NCI-H2107 (cell line): ENCODE measurements around the gene HSBP1.

ENCODE experiments used
- DNase-seq: peaks from one replicate; lab custom pipeline; 2025; lab: John Stamatoyannopoulos, UW

The HSBP1 gene

DNA sequence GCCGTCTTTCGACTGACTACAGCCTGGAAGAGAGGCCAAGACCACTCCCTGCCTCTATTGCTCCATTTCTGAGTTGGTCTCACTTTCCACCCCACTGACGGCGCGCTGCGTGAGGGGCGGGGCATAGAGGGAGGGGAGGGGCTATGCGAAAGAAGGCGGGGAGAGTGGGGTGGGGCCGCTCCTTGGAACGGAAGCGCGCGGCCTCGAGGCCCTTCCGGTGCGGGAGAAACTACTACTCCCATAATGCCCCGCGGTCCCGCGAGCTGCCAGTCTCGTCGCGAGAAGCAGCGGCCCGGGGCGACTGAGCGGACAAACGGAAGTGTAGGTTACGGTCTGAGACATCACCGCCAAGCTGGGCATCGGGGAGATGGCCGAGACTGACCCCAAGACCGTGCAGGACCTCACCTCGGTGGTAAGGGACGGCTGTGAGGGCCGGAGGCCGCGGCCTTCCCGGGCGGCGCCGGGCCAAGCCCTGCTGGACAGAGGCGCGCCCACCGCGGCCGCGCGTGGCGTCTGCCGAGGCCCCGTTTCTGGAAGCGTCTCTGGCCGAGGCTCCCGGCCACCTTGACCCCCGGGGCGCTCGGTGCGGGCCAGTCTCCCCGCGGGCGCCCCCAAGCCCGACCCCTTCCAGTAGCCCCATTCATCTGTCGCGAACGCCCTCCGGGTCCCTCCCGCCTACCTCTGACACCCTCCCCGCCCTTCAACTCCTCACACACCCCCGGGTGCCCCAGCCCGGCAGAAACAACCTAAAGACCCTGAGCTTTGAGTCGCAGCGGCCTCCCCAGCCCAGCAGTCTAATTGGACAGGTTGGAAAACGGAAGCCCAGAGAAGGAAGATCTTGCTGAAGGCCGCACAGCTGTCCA is at the start of gene HSBP1:
Gene HSBP1, plus strand, starts transcription at position 269 of the 863 bp plus-strand sequence. Its CDS starts 99 bp downstream, at position 368.
- DNase-seq = peak; percentile 82

DNA sequence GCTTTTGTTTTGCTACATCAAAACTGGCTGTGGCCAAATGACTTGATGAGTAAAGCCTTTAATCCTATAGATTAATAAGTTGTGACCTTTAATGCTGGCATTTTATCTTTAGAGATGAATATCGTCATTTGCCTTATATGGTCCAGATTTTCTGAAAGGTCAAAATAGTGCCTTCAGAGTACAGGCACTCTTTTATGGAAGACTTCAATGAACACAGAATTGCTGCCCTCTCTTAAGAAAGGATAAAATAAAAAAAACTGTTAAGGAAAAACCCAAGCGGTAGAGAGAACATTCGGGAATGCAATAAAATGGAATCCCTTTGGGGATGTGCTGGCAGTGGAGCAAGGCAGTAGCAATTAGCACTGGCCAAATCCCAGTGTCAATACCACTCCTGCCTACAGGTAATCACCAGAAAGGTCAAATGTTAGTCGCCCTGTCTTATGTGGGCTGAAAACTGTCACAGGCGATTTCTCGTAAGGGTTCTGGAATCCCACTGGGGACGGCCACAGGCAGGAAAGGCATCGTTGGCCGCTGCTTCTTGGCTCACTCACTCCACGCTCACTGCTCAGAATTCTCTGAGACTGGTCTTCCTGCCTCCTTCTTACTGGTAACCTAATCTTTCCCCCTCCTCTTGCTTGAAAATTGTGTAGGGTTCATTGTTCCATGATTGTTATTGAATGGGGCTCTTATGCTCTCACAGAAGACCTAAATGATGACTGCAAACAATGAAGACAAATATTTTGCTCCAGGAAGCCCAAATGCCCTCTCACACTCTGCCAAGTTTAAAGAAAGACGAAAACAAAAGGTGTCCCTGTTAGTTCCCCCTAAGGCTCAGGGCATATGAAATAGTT is 45.4 kb upstream of the HSBP1 start:
- no peak for DNase-seq

DNA sequence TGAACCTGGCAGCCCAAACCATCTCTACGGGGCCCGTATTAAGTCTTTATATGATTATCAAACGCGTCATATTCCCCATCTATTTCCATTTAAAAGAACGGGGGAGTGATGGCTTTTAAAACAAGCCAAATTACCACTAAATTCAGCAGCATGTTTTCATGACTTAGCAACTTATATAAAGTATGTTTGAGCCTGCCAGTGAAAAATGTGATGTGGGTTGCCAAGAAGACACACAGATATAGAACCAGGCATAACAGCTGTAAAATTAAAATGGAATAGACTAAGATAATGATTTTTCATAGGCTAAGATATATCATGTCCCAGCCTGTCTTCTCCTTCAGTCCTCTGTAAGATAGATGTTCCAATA is 44.8 kb upstream of the HSBP1 start:
- DNase-seq = no peak

DNA sequence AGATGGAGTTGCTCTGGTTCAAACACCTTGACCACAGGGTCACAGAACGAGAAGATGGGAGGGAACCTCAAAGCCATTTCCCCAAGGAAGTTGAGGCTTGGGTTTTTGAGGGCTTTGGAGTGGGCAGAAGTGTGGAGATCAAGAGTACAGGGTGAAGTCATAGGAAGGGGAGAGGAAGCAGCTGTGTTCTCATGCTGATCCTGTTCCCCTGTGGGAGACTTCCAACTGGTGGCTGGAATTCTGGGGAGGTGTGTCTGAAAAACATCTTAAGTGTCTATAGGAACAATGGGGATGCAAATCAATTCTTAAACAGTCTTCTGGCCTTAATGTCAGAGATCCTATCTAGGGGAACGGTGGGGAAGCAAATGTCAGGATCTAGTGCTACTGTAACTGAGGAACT is 38.8 kb upstream of the HSBP1 start:
- DNase-seq = no peak

DNA sequence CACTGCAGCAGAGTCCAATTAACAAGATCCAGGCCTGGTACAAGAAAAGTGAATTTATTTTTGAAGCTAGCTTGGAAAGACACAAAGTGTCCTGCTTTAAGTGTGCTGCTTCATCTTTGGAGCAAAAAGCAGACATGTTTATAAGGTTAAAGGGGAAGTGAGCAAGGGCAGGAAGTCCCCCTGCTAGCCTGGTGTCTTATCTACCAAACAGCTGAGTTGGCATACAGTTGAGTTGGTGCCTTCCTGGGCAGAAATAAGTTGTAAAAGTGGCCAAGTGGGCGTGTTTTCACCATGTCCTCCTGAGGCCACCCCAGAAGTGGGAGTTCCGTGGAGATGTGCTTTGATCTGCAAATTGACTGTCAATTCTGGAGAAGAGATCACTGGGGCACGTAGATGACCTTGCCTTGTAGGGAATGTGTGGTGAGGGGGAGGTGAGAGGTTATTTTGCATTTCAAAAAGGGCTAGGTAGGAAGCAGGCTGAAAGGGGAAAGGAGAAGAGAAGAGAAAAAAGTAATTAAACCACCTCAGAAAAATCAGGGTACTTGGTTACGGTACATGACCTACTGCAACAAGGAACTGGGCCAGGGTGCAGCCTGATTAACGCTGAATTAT is 38.3 kb upstream of the HSBP1 start:
- no peak for DNase-seq

DNA sequence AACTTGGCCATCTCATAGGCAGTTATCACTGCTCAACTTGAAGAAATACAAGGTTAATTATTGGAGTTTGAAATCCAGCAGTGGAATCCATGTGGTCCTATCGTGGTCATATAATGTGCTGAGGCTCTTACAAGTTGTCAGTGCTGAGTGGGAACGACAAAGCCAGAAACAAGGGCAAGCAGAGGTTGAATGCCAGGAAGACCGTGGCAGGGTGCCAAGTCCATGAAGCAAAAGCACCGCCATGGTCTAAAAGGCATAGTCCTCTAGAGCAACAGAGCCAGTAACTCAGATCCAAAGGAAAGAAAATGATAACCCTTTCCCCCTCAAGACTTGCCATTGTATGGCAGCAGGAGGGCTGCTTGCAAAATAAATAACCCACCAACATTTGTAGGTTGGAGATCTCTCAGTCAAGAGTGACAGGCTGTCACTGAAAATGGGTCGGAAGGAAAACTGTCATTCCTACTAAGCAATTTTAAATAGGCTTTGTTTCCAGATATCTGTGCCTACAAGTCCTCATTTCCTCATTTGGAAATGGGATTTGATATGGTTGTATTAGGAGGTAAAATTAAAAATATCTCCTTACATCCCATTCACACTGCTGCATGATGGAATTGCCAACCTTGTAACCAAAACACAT is 36.4 kb upstream of the HSBP1 start:
- DNase-seq = no peak

DNA sequence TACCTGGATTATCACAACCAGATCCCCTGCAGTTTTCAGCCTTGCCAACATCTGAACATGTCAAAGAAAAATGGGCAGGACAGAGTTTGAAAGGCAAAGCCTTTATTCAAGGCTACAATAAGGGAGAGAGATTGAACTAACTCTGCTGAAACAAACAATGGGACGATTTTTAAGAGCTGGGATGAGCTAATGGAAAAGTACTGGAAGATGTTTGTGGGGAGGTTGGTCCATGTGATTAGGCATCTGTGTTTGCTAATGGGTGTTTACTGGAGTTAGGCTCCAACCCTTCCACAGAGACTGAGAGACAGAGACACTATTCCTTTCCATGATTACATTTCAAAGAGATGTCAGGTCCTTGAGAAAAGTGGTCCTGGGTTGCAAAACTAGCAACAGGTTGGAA is 35.0 kb upstream of the HSBP1 start:
- no peak for DNase-seq

DNA sequence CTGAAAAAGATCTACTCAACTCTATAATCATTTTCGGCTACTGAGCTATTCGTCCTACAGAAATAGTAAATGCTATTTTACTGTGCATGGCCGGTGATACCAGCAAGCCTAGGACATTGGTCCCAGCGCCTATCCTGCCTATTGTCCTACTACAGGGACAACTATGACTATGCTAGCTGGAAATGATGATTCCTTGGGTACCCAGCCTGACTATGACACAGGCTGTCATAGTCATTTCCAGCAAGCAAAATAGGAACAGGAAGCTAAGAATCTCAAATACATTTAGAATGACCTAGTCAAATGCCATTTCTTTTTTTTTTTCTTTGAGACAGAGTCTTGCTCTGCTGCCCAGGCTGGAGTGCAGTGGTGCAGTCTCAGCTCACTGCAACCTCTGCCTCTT is 33.7 kb upstream of the HSBP1 start:
- DNase-seq = no peak

DNA sequence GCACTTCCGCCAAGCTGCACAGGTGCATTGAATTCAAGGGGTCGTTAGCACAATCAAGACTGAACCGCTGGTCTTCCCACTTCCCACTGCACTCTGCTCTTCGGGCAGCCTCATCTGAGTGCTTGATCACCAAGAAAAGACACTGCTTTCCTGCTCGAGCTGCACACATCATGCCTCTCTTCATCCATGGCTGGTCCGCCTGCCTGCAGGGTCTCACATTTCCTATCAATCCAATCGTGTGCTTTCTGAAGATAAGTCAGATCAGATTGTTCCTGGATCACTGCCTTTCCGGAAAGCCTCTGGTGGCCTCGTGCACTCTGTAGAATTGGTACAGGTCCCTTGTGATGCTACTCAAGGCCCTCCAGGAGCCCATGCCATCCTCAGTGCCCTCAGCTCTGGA is 30.8 kb upstream of the HSBP1 start:
- no peak for DNase-seq

DNA sequence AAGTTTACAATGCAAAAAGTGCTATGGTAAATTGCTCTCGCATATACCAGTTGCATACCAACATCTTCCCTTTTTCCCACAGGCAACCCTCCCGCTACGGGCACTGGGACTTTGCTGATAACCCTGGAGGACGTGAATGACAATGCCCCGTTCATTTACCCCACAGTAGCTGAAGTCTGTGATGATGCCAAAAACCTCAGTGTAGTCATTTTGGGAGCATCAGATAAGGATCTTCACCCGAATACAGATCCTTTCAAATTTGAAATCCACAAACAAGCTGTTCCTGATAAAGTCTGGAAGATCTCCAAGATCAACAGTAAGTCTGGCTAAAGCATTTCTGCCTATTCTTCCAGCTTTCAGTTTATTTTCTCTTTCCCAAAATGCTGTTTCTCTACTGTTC is 27.9 kb upstream of the HSBP1 start:
- no peak for DNase-seq

DNA sequence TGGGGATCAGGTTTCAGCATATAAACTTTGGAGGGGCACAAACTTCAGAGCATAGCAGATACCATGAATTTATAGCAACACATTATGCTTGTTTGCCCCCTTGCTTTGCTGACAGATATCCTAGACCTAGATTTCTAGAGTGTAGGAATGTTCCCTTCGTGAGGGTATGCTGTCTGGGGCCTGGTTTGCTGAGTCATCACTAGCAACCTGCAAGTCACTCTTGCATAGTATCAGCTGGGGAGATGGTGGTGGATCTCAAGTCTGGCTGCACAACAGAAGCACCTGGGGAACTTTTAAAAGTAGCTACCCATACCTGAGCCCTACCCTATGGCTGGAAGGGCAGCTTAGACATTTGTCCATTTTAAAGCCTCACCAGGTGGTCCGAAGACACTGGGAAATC is 22.3 kb upstream of the HSBP1 start:
- DNase-seq = no peak

DNA sequence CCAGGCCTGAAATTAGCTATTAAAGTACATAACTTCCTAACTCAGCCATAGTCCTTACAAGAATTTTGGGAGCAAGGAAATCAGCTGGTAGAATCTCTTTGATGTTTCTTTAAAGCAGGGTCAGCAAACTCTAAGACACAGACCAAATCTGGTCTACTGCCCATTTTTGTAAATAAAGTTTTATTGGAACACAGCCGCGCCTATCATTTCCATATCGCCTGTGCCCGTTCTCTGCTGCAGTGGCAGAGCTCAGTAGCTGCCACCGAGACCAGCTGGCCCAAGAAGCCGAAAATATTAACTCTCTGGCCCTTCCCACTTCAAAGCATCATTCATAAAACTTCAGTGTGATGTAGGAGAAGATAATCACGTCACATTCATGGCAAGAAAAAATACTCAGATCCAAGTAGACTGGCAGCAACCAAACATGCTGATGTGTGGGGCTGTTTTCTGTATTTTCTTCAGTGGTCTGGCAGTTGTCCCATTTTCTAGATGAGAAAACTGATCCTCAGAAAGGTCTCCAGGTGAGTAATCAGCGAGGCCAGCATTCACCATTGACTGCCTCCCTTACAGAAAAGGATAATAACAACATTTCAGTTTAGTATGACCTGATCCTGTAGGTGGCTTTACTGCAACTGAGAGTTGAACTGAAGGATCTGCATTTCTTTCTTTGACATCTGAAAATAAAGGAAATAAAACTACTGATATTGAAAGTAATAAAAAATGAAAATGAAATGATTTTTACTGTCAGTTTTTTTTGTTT is 18.0 kb upstream of the HSBP1 start:
- DNase-seq = no peak

DNA sequence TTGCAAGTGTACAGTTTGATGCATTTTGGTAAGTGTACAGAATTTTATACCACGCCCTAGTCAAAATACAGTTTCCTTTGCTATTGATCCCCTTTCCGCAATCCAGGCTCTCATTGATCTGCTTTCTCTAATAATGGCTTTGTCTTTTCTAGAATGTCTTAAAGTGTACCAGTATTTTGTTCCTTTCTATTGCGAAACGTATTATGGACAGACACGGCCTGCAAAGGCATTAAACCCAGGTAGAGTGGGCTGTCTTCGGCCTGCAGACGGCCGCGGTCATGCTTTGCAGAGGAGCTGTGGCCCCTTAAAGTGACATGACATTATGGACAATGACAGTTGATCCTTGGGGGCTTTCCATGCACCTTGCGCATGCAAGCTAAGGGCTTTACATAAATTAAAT is 15.9 kb upstream of the HSBP1 start:
- no peak for DNase-seq

DNA sequence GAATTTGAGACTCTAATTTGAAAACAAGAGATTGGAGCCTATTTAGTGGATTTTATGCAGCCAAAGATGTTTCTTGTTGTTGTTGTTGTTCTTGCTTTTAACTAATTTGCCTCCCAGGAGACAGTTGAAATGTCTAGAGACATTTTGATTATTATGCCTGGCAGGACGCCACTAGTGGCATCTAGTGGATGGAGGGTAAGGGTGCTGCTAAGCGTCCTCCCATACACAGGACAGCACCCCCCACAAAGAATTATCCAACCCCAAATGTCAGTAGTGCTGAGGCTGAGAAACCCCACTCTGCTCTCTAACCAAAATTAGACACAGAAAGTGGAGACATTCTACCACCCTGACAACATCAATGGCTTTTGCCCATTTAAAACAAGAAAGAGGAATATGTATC is 15.4 kb upstream of the HSBP1 start:
- no peak for DNase-seq

DNA sequence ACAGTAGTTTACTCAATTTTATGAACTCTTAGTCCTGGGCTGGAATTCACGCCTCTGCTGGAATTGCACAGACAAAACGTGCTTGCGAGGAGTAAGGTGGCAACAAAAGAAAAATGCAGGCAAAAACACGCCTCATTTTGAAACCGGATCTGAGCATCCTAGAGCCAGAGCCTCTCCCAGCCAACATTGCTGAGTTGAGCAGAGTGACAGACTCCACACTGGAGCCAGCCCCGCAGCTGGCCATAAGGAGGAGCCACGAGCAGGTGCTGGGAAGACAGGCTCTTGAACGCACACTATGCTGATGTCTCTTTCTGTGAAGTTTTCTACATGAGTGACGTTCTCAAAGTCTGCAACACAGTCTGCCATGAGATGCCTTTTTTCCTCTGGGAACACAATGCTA is 14.6 kb upstream of the HSBP1 start:
- no peak for DNase-seq

DNA sequence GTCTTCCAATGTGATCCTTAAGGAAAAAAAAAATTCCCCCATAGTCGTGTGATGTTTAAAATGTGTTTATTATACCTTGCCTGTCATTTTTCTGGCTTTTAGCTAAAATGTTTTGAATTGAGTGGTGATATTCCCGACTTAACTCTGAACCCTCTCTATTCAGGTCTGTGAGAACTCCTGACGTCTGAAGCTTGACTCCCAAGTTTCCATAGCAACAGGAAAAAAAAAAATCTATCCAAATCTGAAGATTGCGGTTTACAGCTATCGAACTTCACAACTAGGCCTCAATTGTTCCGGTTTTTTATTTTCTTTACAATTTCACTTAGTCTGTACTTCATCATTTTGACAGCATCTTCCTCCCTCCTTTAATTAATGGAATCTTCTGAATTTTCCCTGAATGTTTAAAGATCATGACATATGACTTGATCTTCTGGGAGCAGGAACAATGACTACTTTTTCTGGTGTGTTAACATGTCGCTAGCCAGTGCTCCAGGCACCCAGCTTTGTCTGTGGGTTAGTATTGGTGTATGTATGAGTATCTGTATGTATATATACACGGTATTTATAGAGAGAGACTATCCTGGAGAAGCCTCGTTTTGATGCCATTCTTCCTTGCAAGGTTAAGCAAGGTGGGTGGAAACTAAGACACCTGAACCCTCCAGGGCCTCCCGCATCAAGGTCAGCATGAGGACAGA is 12.8 kb upstream of the HSBP1 start:
- no peak for DNase-seq

DNA sequence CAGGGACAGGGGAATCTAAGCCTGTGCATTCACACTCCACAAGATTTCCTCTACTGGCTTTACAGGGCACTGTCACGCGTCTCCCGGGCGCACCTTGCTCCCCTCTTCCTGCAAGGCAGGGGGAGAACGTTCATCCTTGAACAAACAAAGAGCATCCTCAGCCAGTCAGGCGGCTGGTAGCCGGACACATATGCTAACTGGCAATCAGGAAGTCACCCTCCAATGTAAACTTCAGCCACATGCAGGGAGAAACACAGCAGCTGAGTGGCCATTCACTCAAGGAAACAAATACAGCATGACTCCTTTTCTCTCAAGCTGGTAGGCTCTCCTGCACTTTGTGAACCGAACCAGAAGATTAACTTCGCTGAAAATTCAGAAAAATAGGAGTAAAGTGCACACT is 10.8 kb upstream of the HSBP1 start:
- no peak for DNase-seq

DNA sequence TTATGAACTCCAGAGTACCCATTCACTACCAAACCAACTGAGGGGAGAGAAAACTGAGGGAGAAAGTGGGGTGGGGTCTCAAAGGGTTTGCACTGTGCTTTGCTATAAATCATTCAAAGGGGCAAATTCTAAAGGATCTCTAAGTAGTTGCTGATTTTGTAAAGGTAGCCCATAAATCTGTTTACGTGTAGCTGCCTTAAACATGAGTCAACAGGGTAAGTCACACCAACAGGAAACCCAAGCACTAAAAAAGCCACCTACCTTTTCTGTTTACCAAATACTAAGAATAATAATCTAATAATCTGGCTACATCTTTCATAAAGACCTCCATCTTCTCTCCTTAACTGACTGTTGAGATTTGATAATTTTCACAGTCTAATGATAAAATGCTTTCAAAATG is 8.4 kb upstream of the HSBP1 start:
- DNase-seq = no peak

DNA sequence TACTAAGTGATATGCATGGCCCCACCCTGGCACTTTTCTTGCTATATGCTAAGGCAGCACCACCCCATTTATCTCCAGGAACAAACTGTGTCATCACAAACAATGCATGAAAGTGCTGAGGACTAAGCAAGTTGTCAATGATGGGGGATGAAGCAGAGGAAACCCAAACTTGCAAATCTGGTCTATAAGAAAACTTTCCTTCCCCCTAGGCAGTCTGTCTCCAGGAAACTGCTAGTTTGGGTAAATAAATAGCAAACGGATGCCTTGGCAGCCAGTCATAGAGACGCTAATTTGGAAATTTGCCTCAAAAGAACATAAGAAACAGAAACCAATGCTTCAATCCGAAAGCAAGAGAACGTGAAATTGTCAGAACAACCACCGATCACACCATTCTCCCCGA is 5.6 kb upstream of the HSBP1 start:
- DNase-seq = no peak

DNA sequence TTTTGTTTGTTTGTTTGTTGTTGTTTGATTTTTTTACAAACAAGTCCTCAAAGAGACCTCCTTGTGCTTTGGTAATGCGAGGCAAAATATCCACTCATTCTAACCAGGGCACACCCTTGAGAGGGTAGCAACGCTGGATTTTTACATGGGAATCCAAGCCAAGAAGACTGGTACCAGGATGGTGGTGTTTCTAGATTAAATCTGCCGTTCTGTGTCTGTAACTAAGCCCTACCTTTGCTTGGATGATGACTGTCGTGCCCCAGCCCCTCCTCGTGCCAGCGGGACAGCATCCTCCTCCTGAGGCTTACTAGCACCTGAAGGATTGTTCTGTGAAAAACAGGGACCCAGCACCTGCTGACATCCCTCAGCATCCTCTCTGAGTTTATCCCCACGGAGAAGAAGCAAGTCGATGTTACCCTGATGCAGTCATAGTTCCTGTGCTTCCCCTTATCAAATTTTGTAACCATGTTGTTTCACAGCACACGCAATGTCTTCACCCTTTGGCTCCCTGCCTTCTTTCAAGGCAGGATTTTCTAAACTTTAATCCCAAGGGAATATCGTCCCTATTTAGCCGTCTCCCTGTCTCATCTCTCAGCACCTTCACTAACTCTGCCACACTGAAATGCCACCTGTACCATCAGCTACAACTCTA is 5.1 kb upstream of the HSBP1 start:
- no peak for DNase-seq

DNA sequence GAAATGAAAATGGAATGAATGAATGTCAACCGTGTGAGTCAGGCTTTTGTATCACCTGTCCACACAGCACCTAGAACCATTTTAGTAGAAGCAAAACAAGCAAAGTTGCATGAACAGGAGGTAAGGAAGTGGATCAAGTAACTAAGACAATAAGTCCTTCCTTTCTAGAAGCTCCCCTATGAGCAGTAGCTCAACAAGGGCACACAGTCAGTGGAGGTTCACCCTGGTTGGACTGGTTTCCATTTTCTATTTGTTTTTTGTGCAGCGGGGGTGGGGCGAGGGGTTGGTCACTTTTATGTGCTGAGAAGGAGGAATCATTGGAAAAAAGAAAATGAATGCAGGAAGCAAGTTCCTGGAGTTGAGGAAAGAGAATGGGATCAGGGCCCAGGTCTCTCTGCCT is 4.0 kb upstream of the HSBP1 start:
- DNase-seq = no peak
